Stimulated activated CD4-positive, alpha-beta T cell treated with anti-CD3 and anti-CD28 coated beads, Interleukin-2, amount 100 ng/mL, for 4 hours (primary cell): Measurements from ENCODE around the gene PTPRG.
"Not testable (repeated sequence)": the region's sequence is repeated elsewhere in the genome, so short reads cannot be mapped to it uniquely, and the experiment has no call there.

Source experiments
- DNase-seq: peaks from one replicate; pipeline ENCODE4 v3.0.0-alpha.2; 2020; ENCODE audit warnings: low read depth

The PTPRG gene

GRCh38 chr3:61686228-61686648 lies 124.9 kb downstream of the PTPRG start:
- DNase-seq, result no peak

DNA sequence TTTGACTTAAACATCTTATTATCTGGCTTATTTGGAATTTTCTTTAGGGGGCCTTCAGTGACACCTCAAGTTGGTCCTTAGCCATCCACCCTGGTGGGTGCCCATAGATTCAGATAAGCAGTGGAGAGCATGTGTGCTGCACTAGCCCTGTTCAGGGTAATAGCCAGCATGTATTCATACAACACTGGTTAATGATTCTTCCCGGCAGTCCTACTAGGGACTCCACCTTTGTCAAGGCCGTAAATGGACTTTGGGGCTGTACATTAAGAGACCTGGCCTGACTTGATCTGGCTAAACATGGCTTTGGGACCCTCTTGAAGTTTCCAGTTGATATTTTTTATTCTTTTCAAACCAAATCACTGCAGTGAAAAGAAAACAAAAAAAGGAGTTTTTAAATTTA lies 125.8 kb downstream of the PTPRG start:
- DNase-seq, result no peak

- no peak for DNase-seq
Measured at GRCh38 chr3:61687663-61688306, 126.4 kb downstream of the PTPRG start.

- no peak for DNase-seq
Measured at GRCh38 chr3:61688307-61688984, 127.1 kb downstream of the PTPRG start.

DNA sequence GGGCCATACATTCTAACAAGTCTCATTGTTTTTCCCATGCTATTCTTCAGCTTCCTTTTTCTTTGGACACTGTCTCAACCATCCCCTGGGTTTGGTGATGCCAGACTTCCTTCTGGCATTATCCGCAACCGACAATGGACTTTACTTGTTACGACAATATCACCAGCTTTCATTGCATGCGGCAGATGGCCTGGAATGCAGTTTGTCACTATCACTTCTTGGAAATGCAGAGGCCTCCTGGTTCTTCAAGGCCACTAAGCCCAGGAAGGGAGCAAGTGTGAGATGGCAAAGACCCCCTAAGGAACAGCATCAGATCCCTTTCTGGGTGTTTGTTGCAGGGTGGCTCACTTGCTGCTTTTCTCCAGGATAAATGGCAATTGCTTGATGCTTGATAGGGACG lies 128.6 kb downstream of the PTPRG start:
- no peak for DNase-seq

DNA sequence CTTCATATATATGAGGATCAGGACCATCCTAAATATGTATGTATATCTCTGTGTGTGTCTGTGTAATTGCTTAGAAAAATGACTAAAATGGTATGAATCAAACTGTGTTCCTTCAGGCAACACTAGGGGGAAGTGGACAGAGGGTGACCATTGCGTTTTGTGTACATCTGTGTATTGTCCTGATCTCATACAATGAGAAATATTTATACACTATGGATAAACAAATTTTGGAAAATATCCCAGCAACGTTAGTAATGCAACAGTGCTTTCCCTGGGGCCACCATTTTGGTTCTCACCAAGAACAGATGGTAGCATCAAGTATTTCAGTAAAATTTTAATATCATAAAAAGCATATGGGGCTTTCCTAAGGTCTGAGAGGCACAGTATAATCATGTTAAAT lies 130.1 kb downstream of the PTPRG start:
- DNase-seq, result no peak

- no peak for DNase-seq
Measured at GRCh38 chr3:61697301-61697700, 135.9 kb downstream of the PTPRG start.

DNA sequence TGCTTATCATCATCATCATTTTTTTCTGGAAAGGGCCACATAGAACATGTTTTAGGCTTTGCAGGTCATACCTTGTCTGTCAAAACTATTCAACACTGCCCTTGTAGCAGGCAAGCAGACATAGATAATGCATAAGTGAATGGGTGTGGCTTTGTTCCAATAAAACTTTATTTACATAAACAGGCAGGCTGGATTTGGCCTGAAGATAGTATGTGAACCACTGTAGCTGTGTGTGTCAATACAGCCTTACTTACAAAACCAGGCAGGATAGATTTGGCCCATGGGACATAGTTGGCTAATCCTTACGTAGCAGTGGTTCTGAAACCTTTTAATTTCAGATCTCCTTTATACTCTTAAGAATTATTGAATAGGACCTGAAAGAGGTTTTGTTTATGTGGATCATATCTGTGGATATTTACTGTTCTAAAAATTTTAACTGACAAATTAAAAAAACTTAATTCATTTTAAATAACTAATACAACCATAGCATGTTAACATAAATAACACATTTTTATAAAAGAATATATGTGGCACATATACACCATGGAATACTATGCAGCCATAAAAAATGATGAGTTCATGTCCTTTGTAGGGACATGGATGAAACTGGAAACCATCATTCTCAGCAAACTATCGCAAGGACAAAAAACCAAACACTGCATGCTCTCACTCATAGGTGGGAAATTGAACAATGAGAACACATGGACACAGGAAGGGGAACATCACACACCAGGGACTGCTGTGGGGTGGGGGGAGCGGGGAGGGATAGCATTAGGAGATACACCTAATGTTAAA lies 137.1 kb downstream of the PTPRG start:
- not testable (repeated sequence) for DNase-seq

GRCh38 chr3:61699622-61700021 lies 138.3 kb downstream of the PTPRG start:
- no peak for DNase-seq

DNA sequence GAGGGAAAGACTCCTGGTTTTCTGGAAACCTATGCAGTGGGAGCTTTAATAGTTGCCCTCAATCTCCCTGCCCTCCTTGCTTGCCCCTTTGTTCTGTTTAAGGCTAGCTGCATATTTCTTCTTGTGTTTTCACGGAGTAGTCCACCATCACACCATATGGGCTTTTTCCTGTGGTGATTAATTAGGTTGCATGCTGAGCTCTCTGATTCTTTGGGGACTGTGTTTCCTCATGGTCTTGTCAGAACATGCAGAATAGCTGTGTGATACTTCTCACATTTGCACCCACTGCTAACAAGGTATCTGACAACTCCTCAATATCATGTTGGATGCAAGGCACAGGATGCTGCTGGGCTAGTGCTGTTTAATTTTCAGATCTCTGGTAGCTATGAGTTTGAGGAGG lies 139.6 kb downstream of the PTPRG start:
- no peak for DNase-seq

DNA sequence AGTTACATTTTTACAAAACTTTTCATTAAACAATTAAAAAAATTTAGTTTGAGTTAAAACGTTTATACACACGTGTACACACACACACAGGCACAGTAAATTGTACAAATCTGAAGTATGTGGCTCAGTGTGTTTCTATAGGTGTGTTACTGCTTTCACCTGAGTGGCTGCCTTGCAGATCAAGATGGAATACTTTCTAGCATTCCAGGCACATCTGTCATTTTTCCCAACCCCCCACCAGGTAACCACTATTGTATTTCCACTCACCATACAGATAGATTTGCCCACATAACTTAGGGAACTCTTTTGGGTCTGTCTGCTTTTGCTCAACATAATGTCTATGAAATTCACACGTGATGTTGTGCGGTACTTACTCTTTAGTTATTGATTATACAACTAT lies 141.1 kb downstream of the PTPRG start:
- DNase-seq, result no peak

DNA sequence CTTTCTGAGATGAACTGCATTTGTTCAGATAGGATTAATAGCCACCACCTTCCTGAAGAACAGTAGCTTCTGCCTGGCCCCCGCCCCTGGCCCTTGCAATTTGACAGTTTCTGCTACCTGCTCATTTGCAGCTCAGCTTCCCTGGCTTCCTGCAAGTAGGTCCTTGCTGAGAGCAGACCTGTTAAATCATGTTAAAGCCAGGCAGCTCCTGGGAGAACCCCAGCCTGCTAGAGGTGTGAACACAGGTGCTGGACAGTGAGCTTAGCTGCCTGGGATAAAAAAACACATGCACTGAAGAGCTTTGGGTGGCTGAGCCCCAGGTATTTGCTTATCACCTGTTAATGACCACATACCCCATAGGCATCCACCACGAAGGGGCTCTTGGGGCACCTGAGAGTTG lies 143.4 kb downstream of the PTPRG start:
- no peak for DNase-seq

DNA sequence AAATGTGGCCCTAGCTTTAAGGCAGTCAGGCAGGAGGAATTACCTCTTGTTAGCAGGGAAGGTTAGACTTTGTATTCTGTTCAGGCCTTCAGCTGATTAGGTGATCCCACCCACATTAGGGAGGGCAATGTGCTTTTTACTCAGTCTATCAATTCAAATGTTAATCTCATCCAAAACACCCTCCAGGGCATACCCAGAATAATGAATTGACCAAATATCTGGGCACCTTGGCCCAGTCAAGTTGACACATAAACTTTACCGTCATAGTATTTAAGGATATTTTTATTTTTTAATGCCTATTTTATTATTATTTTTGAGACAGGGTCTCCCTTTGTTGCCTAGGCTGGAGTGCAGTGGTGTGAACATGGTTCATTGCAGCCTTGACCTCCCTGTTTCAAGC lies 146.1 kb downstream of the PTPRG start:
- DNase-seq, result no peak

GRCh38 chr3:61710920-61711319 lies 149.5 kb downstream of the PTPRG start:
- DNase-seq, result not testable (repeated sequence)

- DNase-seq, result no peak
Measured at GRCh38 chr3:61714225-61714624, 152.9 kb downstream of the PTPRG start.

- no peak for DNase-seq
Measured at GRCh38 chr3:61715886-61716527, 154.6 kb downstream of the PTPRG start.

- not testable (repeated sequence) for DNase-seq
Measured at GRCh38 chr3:61716693-61717092, 155.3 kb downstream of the PTPRG start.

GRCh38 chr3:61718565-61718964 lies 157.2 kb downstream of the PTPRG start:
- no peak for DNase-seq

GRCh38 chr3:61719278-61719977 lies 158.1 kb downstream of the PTPRG start:
- DNase-seq, result no peak

GRCh38 chr3:61723038-61723437 lies 161.7 kb downstream of the PTPRG start:
- DNase-seq, result no peak

- no peak for DNase-seq
Measured at GRCh38 chr3:61724183-61724582, 162.8 kb downstream of the PTPRG start.

DNA sequence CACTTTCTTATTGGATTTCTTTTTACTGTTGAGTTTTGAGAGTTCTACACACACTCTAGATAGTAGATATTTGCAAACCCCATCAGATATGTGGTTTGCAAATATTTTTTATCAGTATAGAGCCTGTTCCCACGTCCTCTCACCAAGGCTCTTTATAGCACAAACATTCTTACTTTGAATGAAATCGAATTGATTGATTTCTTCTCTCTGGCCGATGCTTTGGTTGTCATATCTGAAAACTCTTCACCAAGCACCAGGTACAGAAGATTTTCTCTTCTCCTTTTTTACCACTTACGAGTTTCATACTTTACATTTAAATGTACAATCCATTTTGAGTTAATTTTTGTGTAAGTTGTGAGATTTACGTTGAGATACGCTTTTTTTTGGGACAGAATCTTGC lies 163.4 kb downstream of the PTPRG start:
- no peak for DNase-seq
